SIG-M5 treated with dmso at 0.1 percent for 504 hours (cell line): ENCODE results near the gene NUP210.
"Not testable (repeated sequence)": the region's sequence is repeated elsewhere in the genome, so short reads cannot be mapped to it uniquely, and the experiment has no call there.

ENCODE experiments used
- DNase-seq: peaks from one replicate; lab custom pipeline; 2025; ENCODE audit not compliant: unreplicated experiment; lab: John Stamatoyannopoulos, UW

NUP210 gene

GRCh38 chr3:13377741-13378140, 42.4 kb downstream of the NUP210 start:
- DNase-seq = not testable (repeated sequence)

GRCh38 chr3:13377021-13377420, 43.1 kb downstream of the NUP210 start:
- no peak for DNase-seq

GRCh38 chr3:13376091-13376490, 44.0 kb downstream of the NUP210 start:
- no peak for DNase-seq

- no peak for DNase-seq
Measured at GRCh38 chr3:13375464-13375863, 44.7 kb downstream of the NUP210 start.

GRCh38 chr3:13373975-13374586, 46.0 kb downstream of the NUP210 start:
- DNase-seq = no peak

GRCh38 chr3:13372656-13373055, 47.5 kb downstream of the NUP210 start:
- no peak for DNase-seq

GRCh38 chr3:13372126-13372525, 48.0 kb downstream of the NUP210 start:
- no peak for DNase-seq

- no peak for DNase-seq
Measured at GRCh38 chr3:13371100-13372075, 48.7 kb downstream of the NUP210 start.

- no peak for DNase-seq
Measured at GRCh38 chr3:13370609-13371008, 49.5 kb downstream of the NUP210 start.

- DNase-seq = no peak
Measured at GRCh38 chr3:13370055-13370454, 50.1 kb downstream of the NUP210 start.

GRCh38 chr3:13368834-13369233, 51.3 kb downstream of the NUP210 start:
- no peak for DNase-seq

GRCh38 chr3:13367728-13368127, 52.4 kb downstream of the NUP210 start:
- no peak for DNase-seq

- no peak for DNase-seq
Measured at GRCh38 chr3:13365390-13366379, 54.4 kb downstream of the NUP210 start.

GRCh38 chr3:13364602-13365271, 55.4 kb downstream of the NUP210 start:
- no peak for DNase-seq

GRCh38 chr3:13362551-13362950, 57.6 kb downstream of the NUP210 start:
- DNase-seq = no peak

GRCh38 chr3:13359916-13360315, 60.2 kb downstream of the NUP210 start:
- DNase-seq = no peak

- DNase-seq = no peak
Measured at GRCh38 chr3:13358643-13359042, 61.5 kb downstream of the NUP210 start.

- no peak for DNase-seq
Measured at GRCh38 chr3:13358051-13358450, 62.1 kb downstream of the NUP210 start.

- DNase-seq = no peak
Measured at GRCh38 chr3:13357074-13357473, 63.0 kb downstream of the NUP210 start.

GRCh38 chr3:13353936-13354542, 66.1 kb downstream of the NUP210 start:
- no peak for DNase-seq
